Loucy (cell line): Measurements from ENCODE around the gene PLAC8.
"Not testable (repeated sequence)": the region's sequence is repeated elsewhere in the genome, so short reads cannot be mapped to it uniquely, and the experiment has no call there.

Experiments used
- H2AFZ ChIP-seq: fragments of 200-600 bp; sonication (generic); 2 replicates; pipeline ENCODE4 v1.6.0; 2016; ENCODE audit warnings: antibody characterized with exemption, mild to moderate bottlenecking, low read length, moderate library complexity
- H3F3A ChIP-seq: fragments of 200-600 bp; 2 replicates; pipeline ENCODE4 v1.6.0; 2016; ENCODE audit warnings: antibody characterized with exemption, low read depth, mild to moderate bottlenecking
- H3K27me3 ChIP-seq: fragments of 200-600 bp; sonication (generic); 2 replicates; pipeline ENCODE4 v1.6.1; 2014; ENCODE audit warnings: low read length, mild to moderate bottlenecking; ENCODE audit not compliant: insufficient read depth, poor library complexity, severe bottlenecking
- H3K36me3 ChIP-seq: fragments of 200-600 bp; sonication (generic); 2 replicates; pipeline ENCODE4 v1.6.1; 2016; ENCODE audit warnings: low read length; ENCODE audit not compliant: insufficient read depth
- H3K4me1 ChIP-seq: fragments of 200-600 bp; sonication (generic); 2 replicates; pipeline ENCODE4 v1.5.1; 2014; ENCODE audit warnings: low read length, mild to moderate bottlenecking; ENCODE audit not compliant: insufficient read depth, poor library complexity, severe bottlenecking
- H3K4me2 ChIP-seq: fragments of 200-600 bp; sonication (generic); 2 replicates; pipeline ENCODE4 v1.6.0; 2014; ENCODE audit warnings: antibody characterized with exemption, low read length, low read depth, mild to moderate bottlenecking; ENCODE audit not compliant: poor library complexity, severe bottlenecking
- H3K4me3 ChIP-seq: fragments of 200-600 bp; sonication (generic); 2 replicates; pipeline ENCODE4 v1.5.1; 2014; ENCODE audit warnings: low read length, mild to moderate bottlenecking, mixed read lengths; ENCODE audit not compliant: poor library complexity, severe bottlenecking
- H3K79me2 ChIP-seq: fragments of 200-600 bp; sonication (generic); 2 replicates; pipeline ENCODE4 v1.6.1; 2014; ENCODE audit warnings: low read length; ENCODE audit not compliant: insufficient read depth
- H3K9ac ChIP-seq: fragments of 200-600 bp; sonication (generic); 2 replicates; pipeline ENCODE4 v1.6.0; 2014; ENCODE audit warnings: mild to moderate bottlenecking, low read depth, low read length, moderate library complexity; ENCODE audit not compliant: poor library complexity, severe bottlenecking
- H3K9me2 ChIP-seq: fragments of 200-600 bp; sonication (generic); replicated peaks from 2 replicates; pipeline ENCODE4 v1.6.1; 2016; ENCODE audit warnings: low read depth, low read length, mixed read lengths
- H3K9me3 ChIP-seq: fragments of 200-600 bp; sonication (generic); 2 replicates; pipeline ENCODE4 v1.6.1; 2014; ENCODE audit warnings: mild to moderate bottlenecking, antibody characterized with exemption, low read length, low read depth; ENCODE audit not compliant: insufficient read depth
- H4K20me1 ChIP-seq: fragments of 200-600 bp; sonication (generic); 2 replicates; pipeline ENCODE4 v1.6.0; 2014; ENCODE audit warnings: antibody characterized with exemption, low read length, mild to moderate bottlenecking; ENCODE audit not compliant: insufficient read depth, poor library complexity, severe bottlenecking
- EZH2phosphoT487 ChIP-seq: fragments of 200-600 bp; IDR thresholded peaks from 2 replicates; pipeline ENCODE4 v1.6.1; 2018; ENCODE audit warnings: antibody characterized with exemption, mild to moderate bottlenecking, moderate library complexity, borderline replicate concordance
- TF ChIP-seq, protein P1 (sequence below): fragments of 200-600 bp; sonication (generic); conservative IDR thresholded peaks from 2 replicates; pipeline ENCODE4 v1.5.1; 2014; ENCODE audit warnings: mild to moderate bottlenecking, antibody characterized with exemption, low read length

Gene PLAC8

DNA sequence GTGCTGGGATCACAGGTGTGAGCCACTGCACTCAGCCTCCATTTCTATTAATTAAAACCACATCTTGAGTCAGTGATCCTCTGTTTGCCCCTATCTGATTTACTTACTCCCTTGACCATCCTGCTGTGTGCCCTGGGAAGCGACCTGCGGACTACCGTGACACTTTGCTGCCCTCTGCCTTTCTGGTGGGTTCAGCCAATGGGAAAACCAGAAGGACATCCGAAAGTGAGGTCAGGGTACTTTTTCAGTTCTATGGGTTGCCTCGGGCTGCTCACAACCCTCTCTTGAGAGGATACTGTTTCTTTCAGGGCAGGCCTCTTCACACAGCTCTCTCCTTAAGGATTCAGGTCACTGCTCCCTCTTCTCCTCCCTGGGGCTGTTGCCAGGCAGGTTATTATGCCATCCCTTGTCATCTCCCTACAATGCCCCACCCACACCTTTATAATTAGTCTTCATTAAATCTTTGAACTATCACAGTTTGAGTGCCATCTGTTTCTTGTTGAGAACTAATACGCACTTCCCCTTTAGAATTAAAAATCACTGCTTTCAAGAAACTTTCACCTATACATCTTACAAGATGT is 21.4 kb downstream of the PLAC8 start:
- no peaks in the 10 kb centered on the region for H3F3A ChIP-seq
- H4K20me1 ChIP-seq = no peaks in the 10 kb centered on the region
- no peaks in the 10 kb centered on the region for H3K27me3 ChIP-seq
- H3K36me3 ChIP-seq = peaks cover 94% of the 10 kb centered on the region; the same call in 1 of the 2 replicates
- no peak overlapping the region for H2AFZ ChIP-seq
- no peaks in the 10 kb centered on the region for H3K79me2 ChIP-seq
- no peak for TF ChIP-seq EZH2phosphoT487
- TF ChIP-seq, protein P1, sequence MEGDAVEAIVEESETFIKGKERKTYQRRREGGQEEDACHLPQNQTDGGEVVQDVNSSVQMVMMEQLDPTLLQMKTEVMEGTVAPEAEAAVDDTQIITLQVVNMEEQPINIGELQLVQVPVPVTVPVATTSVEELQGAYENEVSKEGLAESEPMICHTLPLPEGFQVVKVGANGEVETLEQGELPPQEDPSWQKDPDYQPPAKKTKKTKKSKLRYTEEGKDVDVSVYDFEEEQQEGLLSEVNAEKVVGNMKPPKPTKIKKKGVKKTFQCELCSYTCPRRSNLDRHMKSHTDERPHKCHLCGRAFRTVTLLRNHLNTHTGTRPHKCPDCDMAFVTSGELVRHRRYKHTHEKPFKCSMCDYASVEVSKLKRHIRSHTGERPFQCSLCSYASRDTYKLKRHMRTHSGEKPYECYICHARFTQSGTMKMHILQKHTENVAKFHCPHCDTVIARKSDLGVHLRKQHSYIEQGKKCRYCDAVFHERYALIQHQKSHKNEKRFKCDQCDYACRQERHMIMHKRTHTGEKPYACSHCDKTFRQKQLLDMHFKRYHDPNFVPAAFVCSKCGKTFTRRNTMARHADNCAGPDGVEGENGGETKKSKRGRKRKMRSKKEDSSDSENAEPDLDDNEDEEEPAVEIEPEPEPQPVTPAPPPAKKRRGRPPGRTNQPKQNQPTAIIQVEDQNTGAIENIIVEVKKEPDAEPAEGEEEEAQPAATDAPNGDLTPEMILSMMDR = no peak
- H3K9ac ChIP-seq = no peak overlapping the region
- H3K9me2 ChIP-seq = no peaks in the 10 kb centered on the region
- H3K4me2 ChIP-seq = no peak overlapping the region
- no peak overlapping the region for H3K4me3 ChIP-seq
- H3K9me3 ChIP-seq = no peaks in the 10 kb centered on the region
- H3K4me1 ChIP-seq = no peaks in the 10 kb centered on the region

DNA sequence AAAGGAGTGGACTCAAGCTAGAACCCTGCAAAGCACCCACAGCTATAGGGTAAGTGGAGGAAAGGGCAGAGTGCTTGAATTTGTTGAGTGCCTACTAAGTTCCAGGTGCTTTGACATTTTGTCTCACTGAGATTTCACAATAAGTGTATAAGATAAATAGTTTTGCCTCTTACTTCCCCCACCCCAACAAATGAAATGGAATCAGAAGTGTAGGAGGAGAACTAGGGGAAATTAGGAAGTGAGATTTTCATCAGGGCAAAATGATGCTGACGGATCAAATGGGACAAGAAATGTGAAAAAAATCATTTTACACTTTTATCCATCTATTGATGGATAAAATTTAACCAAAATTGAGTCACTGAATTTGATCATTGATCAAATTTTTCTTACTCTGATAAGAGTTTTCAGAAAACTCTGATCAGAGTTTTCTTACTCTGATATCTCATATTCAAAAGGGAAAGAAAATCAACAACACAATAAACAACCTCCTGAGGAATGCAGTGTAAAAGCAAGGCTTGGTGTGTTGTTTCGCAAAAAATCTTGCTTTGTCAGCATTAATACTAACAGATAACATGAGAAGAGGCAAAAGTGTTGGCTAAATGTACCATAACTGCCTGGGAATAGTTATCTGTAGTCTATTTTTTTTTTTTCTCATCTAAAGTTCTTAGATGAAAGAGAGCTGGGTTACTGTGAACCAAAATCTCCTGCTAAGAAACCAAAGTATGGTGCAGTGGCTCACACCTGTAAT is 24.9 kb downstream of the PLAC8 start:
- Histone ChIP-seq H3K9me3 (no peaks in the 10 kb centered on the region), H3F3A (no peaks in the 10 kb centered on the region), H4K20me1 (no peaks in the 10 kb centered on the region), H3K27me3 (no peaks in the 10 kb centered on the region), H2AFZ (no peak overlapping the region), H3K36me3 (peaks cover 63% of the 10 kb centered on the region; the same call in 1 of the 2 replicates), H3K4me2 (no peak overlapping the region), H3K4me1 (no peaks in the 10 kb centered on the region), H3K79me2 (no peaks in the 10 kb centered on the region), H3K9me2 (no peaks in the 10 kb centered on the region), H3K4me3 (no peak overlapping the region), H3K9ac (no peak overlapping the region)
- TF ChIP-seq, protein P1 = no peak
- TF ChIP-seq EZH2phosphoT487 = no peak

DNA sequence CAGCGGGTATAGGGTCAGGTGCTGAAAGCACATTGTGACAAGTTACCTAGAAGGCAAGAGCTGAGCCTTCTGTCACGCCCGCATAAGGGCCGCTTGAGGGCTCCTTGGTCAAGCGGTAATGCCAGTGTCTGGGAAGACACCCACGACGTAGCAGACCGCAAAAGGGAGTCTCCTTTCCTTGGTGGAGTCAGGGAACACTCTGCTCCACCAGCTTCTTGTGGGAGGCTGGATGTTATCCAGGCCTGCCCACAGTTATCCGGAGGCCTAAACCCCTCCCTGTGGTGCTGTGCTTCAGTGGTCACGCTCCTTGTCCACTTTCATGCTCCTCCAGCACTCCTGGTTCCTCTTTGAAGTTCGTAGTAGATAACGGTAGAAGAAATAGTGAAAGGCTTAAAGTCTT is 29.6 kb downstream of the PLAC8 start:
- not testable (repeated sequence) for H3K79me2 ChIP-seq, H3K4me3 ChIP-seq, H2AFZ ChIP-seq, H3K4me2 ChIP-seq, H3K9me3 ChIP-seq, H3F3A ChIP-seq, H4K20me1 ChIP-seq, H3K9me2 ChIP-seq, H3K27me3 ChIP-seq, H3K9ac ChIP-seq
- Histone ChIP-seq H3K36me3 (peaks cover 19% of the 10 kb centered on the region; the same call in 1 of the 2 replicates), H3K4me1 (peaks cover 20% of the 10 kb centered on the region)
